Right cardiac atrium (tissue), 5 donors: Measurements from ENCODE around the gene SLC9A8. TPM values are rescaled to one million over a fixed set of nuclear protein-coding genes. Genes with fewer than 3 reads are reported as not detected.
"Not testable (repeated sequence)": the region's sequence is repeated elsewhere in the genome, so short reads cannot be mapped to it uniquely, and the experiment has no call there.

Source experiments
- ATAC-seq, 2 donors: fragments of 200-7000 bp; cut with Tn5 transposase; one replicate each; pipeline versions ENCODE4 v1.8.0 to v1.9.1; 2020; ENCODE audit warnings: moderate library complexity in 2 of 2, mild to moderate bottlenecking in 1 of 2
- DNase-seq, 3 donors: peaks; one replicate each; pipeline ENCODE4 v3.0.0-alpha.2; 2020
- H3K27ac ChIP-seq: one replicate; pipeline ENCODE4 v1.5.1; 2013; ENCODE audit warnings: mild to moderate bottlenecking, low read length, control low read depth, moderate library complexity
- H3K27me3 ChIP-seq: one replicate; pipeline ENCODE4 v1.6.1; 2013; ENCODE audit not compliant: control insufficient read depth, insufficient read depth
- H3K4me1 ChIP-seq: one replicate; pipeline ENCODE4 v1.6.1; 2013; ENCODE audit warnings: low read length; ENCODE audit not compliant: control insufficient read depth, insufficient read depth
- H3K4me3 ChIP-seq: one replicate; pipeline ENCODE4 v1.5.1; 2013; ENCODE audit warnings: low read length, control low read depth
- H3K9me3 ChIP-seq: one replicate; pipeline ENCODE4 v1.6.1; 2013; ENCODE audit warnings: low read length; ENCODE audit not compliant: control insufficient read depth
- WGBS: extraction: QIAGEN DNeasy Blood & Tissue Kit; methylation state at CpG from one replicate; pipeline ENCODE4 v1.1.7; 2013; 5-methylcytosine and 5-hydroxymethylcytosine counted together
- intact Hi-C, 4 donors: fragments of 100-400 bp; cut with DNase I; formaldehyde crosslinking; loops; one replicate each; pipeline versions ENCODE4 v1.11.0 to v1.14.0; 2022 to 2023
- polyA plus RNA-seq: library from polyadenylated mRNA; stranded (reverse); fragments of 200-250 nt; gene quantifications from one replicate; pipeline ENCODE4 v1.2.3, GENCODE V29; 2013
- total RNA-seq, 4 donors: library from RNA; stranded (reverse); fragmentation: NEBNext Ultra II Directional; extraction: Animal tissue kit (Norgen Biotek cat#: 25700); gene quantifications; one replicate each; pipeline ENCODE4 v1.2.1, GENCODE V29; 2021
- donor health status: healthy with polysubstance abuse.
- donor health status: DM: no; HTN: yes; CAD: no.
- donor health status: DM: no; HTN: no; CAD: no.
- donor health status: DM: no; HTN: yes; CAD: no; lungs with severe emphysema.
- donor health status: DM: yes; HTN: yes; CAD: no.

The SLC9A8 gene
- total and polyA plus RNA-seq, 5 donors: 6.0 to 7.3 (median 7.2) TPM

- Histone ChIP-seq H3K4me3 (no peak overlapping the region), H3K9me3 (no peaks in the 10 kb centered on the region), H3K27ac (peak overlapping the region; percentile 39), H3K27me3 (no peaks in the 10 kb centered on the region), H3K4me1 (peaks cover 12% of the 10 kb centered on the region)
- peak; percentile 76 to 94 for ATAC-seq
- WGBS: 56% methylated on average over 5 of the region's 5 CpGs
- intact Hi-C loops: no loop called here
- DNase-seq: peak; percentile 66 to 78 (median 71)
Measured at GRCh38 chr20:49775229-49775693, 37.4 kb upstream of the SLC9A8 start.

GRCh38 chr20:49779972-49780371, 32.7 kb upstream of the SLC9A8 start:
- no peak for ATAC-seq
- DNase-seq: no peak
- Histone ChIP-seq H3K4me1 (peaks cover 7% of the 10 kb centered on the region), H3K27ac (no peak overlapping the region), H3K4me3 (no peak overlapping the region), H3K9me3 (no peaks in the 10 kb centered on the region), H3K27me3 (no peaks in the 10 kb centered on the region)
- intact Hi-C loops: loop anchor here in 1 of 4 donors (10.0 kb wide), 1 partner anchor 65 kb away; the partner anchor contains the start of gene B4GALT5
- 97% methylated on average over 1 of the region's 1 CpG for WGBS

GRCh38 chr20:49781676-49782075, 31.0 kb upstream of the SLC9A8 start:
- no peaks in the 10 kb centered on the region for H3K4me1 ChIP-seq

GRCh38 chr20:49782439-49782838, 30.2 kb upstream of the SLC9A8 start:
- not testable (repeated sequence) for H3K4me3 ChIP-seq, H3K4me1 ChIP-seq, H3K9me3 ChIP-seq, DNase-seq, ATAC-seq, H3K27ac ChIP-seq, H3K27me3 ChIP-seq
- 95% methylated on average over 4 of the region's 4 CpGs for WGBS
- intact Hi-C loops: loop anchor here in 1 of 4 donors (10.0 kb wide), 1 partner anchor 68 kb away; the partner anchor contains the start of gene B4GALT5

More at GRCh38 chr20:49781676-49782075, 31.0 kb upstream of the SLC9A8 start:
- no peaks in the 10 kb centered on the region for H3K27me3 ChIP-seq
- DNase-seq (no peak), ATAC-seq (no peak)
- WGBS: 94% methylated on average over 3 of the region's 3 CpGs
- H3K27ac ChIP-seq: no peak overlapping the region
- no peak overlapping the region for H3K4me3 ChIP-seq
- H3K9me3 ChIP-seq: no peaks in the 10 kb centered on the region
- intact Hi-C loops: loop anchor here in 1 of 4 donors (10.0 kb wide), 1 partner anchor 67 kb away; the partner anchor contains the start of gene B4GALT5

- not testable (repeated sequence) for ATAC-seq, H3K4me1 ChIP-seq, H3K4me3 ChIP-seq, H3K27ac ChIP-seq, H3K9me3 ChIP-seq, DNase-seq, H3K27me3 ChIP-seq
- WGBS: 86% methylated on average over 17 of the region's 17 CpGs
- intact Hi-C loops: loop anchor here in 1 of 4 donors (10.0 kb wide), 1 partner anchor 69 kb away; the partner anchor contains the start of gene B4GALT5
Measured at GRCh38 chr20:49783021-49783995, 29.3 kb upstream of the SLC9A8 start.

GRCh38 chr20:49784291-49784690, 28.3 kb upstream of the SLC9A8 start:
- ATAC-seq (no peak), DNase-seq (no peak)
- intact Hi-C loops: loop anchor here in 1 of 4 donors (10.0 kb wide), 1 partner anchor 69 kb away; the partner anchor contains the start of gene B4GALT5
- Histone ChIP-seq H3K27ac (no peak overlapping the region), H3K27me3 (no peaks in the 10 kb centered on the region), H3K4me3 (no peak overlapping the region), H3K9me3 (no peaks in the 10 kb centered on the region), H3K4me1 (no peaks in the 10 kb centered on the region)
- 47% methylated on average over 2 of the region's 2 CpGs for WGBS

- DNase-seq (no peak), ATAC-seq (no peak)
- Histone ChIP-seq H3K9me3 (no peaks in the 10 kb centered on the region), H3K4me1 (peaks cover 3% of the 10 kb centered on the region), H3K27ac (no peak overlapping the region), H3K27me3 (no peaks in the 10 kb centered on the region), H3K4me3 (no peak overlapping the region)
- 92% methylated on average over 15 of the region's 15 CpGs for WGBS
- intact Hi-C loops: loop anchor here in 1 of 4 donors (10.0 kb wide), 1 partner anchor 70 kb away; the partner anchor contains the start of gene B4GALT5
Measured at GRCh38 chr20:49785149-49785851, 27.3 kb upstream of the SLC9A8 start.

- WGBS: 84% methylated on average over 4 of the region's 4 CpGs
- H3K9me3 ChIP-seq: no peaks in the 10 kb centered on the region
- no peak overlapping the region for H3K27ac ChIP-seq
- H3K27me3 ChIP-seq: no peaks in the 10 kb centered on the region
- intact Hi-C loops: loop anchor here in 1 of 4 donors (10.0 kb wide), 1 partner anchor 71 kb away; the partner anchor contains the start of gene B4GALT5
- ATAC-seq: no peak
- DNase-seq: no peak
- no peak overlapping the region for H3K4me3 ChIP-seq
- peaks cover 3% of the 10 kb centered on the region for H3K4me1 ChIP-seq
Measured at GRCh38 chr20:49785852-49786175, 26.8 kb upstream of the SLC9A8 start.

GRCh38 chr20:49786196-49786595, 26.4 kb upstream of the SLC9A8 start:
- peaks cover 3% of the 10 kb centered on the region for H3K4me1 ChIP-seq
- ATAC-seq: no peak
- DNase-seq: no peak
- H3K9me3 ChIP-seq: no peaks in the 10 kb centered on the region
- H3K27me3 ChIP-seq: no peaks in the 10 kb centered on the region
- intact Hi-C loops: loop anchor here in 1 of 4 donors (10.0 kb wide), 1 partner anchor 71 kb away; the partner anchor contains the start of gene B4GALT5
- no peak overlapping the region for H3K4me3 ChIP-seq
- 73% methylated on average over 9 of the region's 11 CpGs for WGBS
- no peak overlapping the region for H3K27ac ChIP-seq

GRCh38 chr20:49786668-49787370, 25.8 kb upstream of the SLC9A8 start:
- H3K9me3 ChIP-seq: no peaks in the 10 kb centered on the region
- intact Hi-C loops: loop anchor here in 1 of 4 donors (10.0 kb wide), 1 partner anchor 72 kb away; the partner anchor contains the start of gene B4GALT5
- 84% methylated on average over 7 of the region's 7 CpGs for WGBS
- ATAC-seq (no peak), DNase-seq (no peak)
- no peak overlapping the region for H3K4me3 ChIP-seq
- H3K4me1 ChIP-seq: peaks cover 3% of the 10 kb centered on the region
- H3K27ac ChIP-seq: no peak overlapping the region
- no peaks in the 10 kb centered on the region for H3K27me3 ChIP-seq
